PC-9 (cell line): Measurements from ENCODE around the gene CRYBG1.

ENCODE experiments used
- EZH2 ChIP-seq: fragments of 200-600 bp; sonication (generic); IDR thresholded peaks from 2 replicates; pipeline ENCODE4 v1.8.0; 2017; ENCODE audit warnings: antibody characterized with exemption, low read depth
- TF ChIP-seq, protein P1 (sequence below): fragments of 200-600 bp; sonication (generic); conservative IDR thresholded peaks from 2 replicates; pipeline ENCODE4 v1.6.1; 2017; ENCODE audit warnings: mixed run types, antibody characterized with exemption, mild to moderate bottlenecking, moderate library complexity

DNA sequence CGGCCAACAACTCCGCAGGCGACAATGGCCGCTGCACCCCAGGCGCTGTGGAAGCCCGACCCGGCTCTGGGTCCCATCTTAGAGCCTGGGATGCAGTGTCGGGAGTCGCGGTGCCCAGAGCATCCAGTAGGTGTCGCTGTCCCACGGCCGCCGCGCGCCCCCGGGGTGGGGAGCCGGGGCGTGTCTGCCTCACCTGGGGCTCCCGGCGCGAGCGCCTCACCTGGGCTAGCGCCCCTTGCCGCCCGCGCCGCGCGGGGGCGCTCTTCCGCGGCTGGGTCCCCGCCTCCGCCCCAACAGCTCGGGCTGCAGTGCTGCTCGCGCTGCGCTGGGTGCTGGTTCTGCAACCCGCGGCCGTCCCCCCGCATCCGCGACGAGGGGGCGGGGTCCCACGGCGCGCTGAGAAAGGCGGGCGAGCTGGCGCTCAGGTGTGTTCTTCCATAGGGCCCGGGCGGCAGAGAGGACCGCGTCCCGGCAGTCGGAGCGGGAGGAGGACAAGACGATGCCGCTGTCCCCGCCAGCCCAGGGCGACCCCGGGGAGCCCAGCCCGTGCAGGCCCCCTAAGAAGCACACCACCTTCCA lies at the start of gene CRYBG1:
- TF ChIP-seq, protein P1, sequence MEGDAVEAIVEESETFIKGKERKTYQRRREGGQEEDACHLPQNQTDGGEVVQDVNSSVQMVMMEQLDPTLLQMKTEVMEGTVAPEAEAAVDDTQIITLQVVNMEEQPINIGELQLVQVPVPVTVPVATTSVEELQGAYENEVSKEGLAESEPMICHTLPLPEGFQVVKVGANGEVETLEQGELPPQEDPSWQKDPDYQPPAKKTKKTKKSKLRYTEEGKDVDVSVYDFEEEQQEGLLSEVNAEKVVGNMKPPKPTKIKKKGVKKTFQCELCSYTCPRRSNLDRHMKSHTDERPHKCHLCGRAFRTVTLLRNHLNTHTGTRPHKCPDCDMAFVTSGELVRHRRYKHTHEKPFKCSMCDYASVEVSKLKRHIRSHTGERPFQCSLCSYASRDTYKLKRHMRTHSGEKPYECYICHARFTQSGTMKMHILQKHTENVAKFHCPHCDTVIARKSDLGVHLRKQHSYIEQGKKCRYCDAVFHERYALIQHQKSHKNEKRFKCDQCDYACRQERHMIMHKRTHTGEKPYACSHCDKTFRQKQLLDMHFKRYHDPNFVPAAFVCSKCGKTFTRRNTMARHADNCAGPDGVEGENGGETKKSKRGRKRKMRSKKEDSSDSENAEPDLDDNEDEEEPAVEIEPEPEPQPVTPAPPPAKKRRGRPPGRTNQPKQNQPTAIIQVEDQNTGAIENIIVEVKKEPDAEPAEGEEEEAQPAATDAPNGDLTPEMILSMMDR, result peak; percentile 93
- TF ChIP-seq EZH2, result no peak
